Endometrial microvascular endothelial cells (primary cell): Measurements from ENCODE around the gene FLT1. TPM values are rescaled to one million over a fixed set of nuclear protein-coding genes. Genes with fewer than 3 reads are reported as not detected.

Source experiments
- in situ Hi-C: cut with HindIII; loops from 2 replicates; pipeline ENCODE4 v1.10.0; 2017; ENCODE audit warnings: low sequenced_read_pairs, low pct_unique_long_range_greater_than_20kb; ENCODE audit errors: inconsistent ontology term
- total RNA-seq: library from RNA; depleted of rRNA; stranded (reverse); fragments of >200 nt; gene quantifications from one replicate; pipeline ENCODE4 v1.2.3, GENCODE V29; 2015; ENCODE audit errors: inconsistent ontology term

The FLT1 gene
- total RNA-seq, 1 donor from 2014 or later: 27.7 TPM

DNA sequence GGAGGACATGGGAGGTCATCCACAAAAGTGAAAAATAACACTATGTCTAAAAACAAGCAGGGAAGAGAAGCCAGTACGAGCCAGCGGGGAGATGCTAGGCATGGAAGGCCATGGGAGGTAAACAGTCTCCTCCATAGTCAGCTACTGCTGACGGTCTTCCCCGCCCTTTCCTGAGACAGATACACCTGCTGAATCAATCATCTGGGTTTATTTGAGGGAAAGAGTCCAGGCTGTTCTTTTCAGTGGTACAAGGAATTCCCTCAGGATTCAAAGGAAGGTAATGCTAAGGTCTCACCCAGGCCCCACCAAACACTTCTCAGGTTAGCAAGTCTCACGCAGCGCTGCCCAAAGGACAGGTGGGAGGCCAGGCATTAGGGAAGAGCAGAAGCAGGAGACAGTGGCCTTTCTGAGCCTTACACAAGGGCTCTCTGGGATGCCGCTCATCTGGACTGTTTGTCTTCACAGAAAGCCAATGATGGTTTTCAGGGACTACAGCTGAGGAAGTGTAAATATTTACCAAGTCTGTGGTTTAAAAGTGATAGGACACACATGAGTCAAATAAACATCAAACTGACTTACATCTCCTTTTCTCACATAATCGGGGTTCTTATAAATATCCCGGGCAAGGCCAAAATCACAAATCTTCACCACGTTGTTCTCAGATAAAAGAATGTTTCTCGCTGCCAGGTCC, 173.9 kb downstream of the FLT1 start:
- in situ Hi-C loops: loop anchor here (5.0 kb wide), 2 partner anchors 86 to 211 kb away; no protein-coding TSS in a partner anchor

DNA sequence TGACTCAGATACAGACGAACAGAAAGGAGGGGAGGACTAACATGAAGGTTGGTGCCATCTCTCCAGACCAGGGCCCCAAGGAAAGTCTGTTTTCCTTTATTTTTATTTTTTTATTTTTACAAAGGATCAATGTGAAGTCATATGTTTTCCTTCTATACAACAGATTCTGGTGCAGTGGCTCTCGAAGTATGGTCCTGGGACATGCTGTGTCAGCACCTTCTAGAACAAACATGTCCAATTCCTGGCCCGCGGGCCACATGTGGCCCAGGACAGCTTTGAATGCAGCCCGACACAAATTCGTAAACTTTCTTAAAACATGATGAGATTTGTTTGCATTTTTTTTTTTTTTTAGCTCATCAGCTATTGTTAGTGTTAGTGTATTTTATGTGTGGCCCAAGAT, 174.7 kb downstream of the FLT1 start:
- in situ Hi-C loops: loop anchor here (5.0 kb wide), 2 partner anchors 87 to 212 kb away; no protein-coding TSS in a partner anchor

DNA sequence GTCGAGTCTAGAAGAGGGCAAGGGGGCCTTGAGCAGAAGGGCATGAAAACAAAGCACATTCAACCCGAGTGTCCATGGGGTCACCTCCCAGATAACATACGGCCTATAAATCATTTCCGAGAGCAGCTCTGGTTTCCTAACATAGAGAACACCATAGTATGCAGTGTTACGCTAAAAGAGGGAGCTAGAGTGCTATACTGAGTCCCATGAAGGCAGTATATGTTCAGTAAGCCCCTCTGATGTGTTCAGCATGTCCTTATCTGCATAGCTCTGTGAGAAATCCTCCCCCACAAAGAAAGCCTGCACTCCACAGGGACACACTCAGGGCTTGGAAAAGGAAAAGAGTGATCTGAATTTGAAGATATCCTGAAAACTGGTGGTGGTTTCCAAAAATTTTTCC, 175.4 kb downstream of the FLT1 start:
- in situ Hi-C loops: no loop called here

- in situ Hi-C loops: no loop called here
Observed at GRCh38 chr13:28318496-28318895, 176.4 kb downstream of the FLT1 start.

DNA sequence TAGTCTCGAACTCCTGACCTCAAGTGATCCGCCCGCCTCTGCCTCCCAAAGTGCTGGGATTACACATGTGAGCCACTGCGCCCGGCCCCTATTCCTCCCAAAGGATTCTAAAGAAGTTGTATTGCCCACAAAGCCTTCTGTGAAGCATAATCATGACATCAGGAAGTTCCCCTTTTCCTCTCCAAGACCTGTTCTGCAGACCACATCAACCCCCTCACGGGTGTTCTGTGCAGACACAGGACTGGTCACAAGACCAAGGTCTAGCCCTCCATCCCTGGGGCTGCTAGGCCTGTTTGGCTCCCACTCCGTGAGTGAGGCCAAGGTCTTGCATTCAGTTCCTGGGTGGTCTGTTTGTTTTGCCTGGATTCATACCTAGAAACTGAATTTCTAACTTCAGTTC, 178.1 kb downstream of the FLT1 start:
- in situ Hi-C loops: no loop called here

- in situ Hi-C loops: no loop called here
Observed at GRCh38 chr13:28316129-28316528, 178.8 kb downstream of the FLT1 start.

GRCh38 chr13:28314879-28315278, 180.0 kb downstream of the FLT1 start:
- in situ Hi-C loops: no loop called here

GRCh38 chr13:28313579-28313978, 181.3 kb downstream of the FLT1 start:
- in situ Hi-C loops: no loop called here

GRCh38 chr13:28306325-28306724, 188.6 kb downstream of the FLT1 start:
- in situ Hi-C loops: no loop called here

DNA sequence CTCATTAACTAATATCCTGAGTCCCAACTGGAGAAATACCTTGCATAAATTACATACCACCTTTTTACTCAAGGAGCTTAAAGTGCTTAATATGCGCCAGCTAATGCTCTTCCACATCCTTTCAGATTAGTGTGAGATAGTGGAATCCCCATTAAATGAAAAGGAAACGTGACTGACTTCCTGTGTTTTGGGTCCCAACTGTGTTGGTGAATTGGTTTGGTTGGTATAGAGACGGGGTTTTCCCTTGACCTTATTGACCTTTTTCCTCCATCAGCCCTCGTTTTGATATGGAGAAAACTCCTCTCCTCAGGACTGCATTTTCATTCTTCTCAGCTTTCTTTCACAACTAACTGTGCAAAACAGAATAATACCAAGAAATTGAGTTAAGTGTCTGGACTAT, 193.1 kb downstream of the FLT1 start:
- in situ Hi-C loops: no loop called here

GRCh38 chr13:28299916-28300315, 195.0 kb downstream of the FLT1 start:
- in situ Hi-C loops: no loop called here

DNA sequence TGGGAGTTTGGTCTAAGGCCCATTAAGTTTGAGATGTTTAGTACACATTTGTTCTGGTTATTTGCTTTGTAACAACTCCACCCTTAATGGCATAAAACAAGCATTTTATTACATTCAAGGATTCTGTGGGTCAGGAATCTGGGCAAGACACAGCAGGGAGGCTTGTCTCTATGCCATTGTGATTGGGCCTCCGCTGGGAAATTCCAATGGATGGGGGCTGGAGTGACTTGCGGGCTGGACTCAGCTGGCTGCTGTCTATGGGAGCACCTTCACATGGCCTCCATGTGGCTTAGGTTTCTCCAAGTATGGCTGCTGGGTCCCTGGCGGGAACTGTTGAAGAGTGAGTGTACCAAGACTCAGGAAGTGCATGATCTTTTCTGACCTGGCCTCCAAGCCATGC, 197.6 kb downstream of the FLT1 start:
- in situ Hi-C loops: no loop called here

- in situ Hi-C loops: no loop called here
Observed at GRCh38 chr13:28286263-28286662, 208.7 kb downstream of the FLT1 start.

- in situ Hi-C loops: no loop called here
Observed at GRCh38 chr13:28283600-28283999, 211.3 kb downstream of the FLT1 start.

DNA sequence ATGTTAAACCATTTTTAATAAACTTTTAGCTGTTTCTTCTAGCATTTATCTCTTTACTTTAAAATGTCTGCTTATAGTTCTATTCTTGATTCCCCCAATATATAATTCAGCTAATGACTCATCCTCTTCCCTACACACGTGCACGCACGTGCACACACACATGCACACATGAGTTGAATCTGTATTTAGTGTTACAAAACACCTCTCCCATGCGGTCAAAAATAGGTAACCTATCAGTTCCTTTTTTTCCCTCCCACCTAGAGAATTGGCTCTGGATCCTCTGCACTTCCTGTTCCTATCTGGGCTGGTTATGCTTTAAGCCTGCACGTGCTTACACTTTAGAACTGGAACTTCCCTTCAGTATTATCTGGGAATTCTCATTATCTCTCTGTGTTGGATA, 212.5 kb downstream of the FLT1 start:
- in situ Hi-C loops: no loop called here

DNA sequence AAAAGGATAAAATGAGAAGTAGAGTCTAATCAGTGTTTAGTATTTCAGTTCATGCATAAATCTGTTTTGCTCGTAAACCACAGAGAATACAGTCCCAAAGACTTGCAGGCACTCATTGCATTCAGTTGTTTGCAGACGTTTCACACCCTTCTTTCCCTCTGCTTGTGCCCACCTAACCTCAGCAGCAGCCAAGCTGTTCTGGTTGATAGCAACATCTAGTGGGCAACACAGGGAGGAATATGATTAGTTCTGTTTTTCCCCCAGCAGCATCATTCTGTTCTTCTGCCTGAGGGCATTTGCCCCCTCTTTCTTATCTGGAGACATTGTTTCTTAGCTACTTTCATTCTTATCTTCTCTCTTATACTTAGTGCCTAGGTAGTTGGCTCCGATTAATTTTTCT, 221.0 kb downstream of the FLT1 start:
- in situ Hi-C loops: no loop called here

GRCh38 chr13:28271056-28271840, 223.7 kb downstream of the FLT1 start:
- in situ Hi-C loops: no loop called here

DNA sequence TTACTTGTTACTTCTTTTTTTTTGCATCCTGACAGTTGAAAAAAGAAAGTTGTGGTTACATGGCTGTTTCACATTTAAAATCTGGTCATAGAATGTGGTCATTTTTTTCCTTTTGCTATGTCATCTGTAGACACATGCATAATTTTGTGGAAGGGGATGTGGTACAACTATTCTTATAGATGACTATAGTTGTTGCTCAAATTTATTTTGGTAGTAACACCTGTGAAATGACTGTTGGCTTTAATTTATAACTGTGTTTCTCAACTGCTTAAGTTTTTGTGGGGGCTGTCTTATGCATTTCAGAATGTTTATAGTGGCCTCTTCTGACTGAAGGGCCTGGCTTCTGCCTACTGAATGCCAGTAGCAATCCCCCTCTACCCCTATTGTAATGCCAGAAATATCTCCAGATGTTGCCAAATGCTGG, 226.1 kb downstream of the FLT1 start:
- in situ Hi-C loops: no loop called here

- in situ Hi-C loops: no loop called here
Observed at GRCh38 chr13:28267497-28267896, 227.4 kb downstream of the FLT1 start.

DNA sequence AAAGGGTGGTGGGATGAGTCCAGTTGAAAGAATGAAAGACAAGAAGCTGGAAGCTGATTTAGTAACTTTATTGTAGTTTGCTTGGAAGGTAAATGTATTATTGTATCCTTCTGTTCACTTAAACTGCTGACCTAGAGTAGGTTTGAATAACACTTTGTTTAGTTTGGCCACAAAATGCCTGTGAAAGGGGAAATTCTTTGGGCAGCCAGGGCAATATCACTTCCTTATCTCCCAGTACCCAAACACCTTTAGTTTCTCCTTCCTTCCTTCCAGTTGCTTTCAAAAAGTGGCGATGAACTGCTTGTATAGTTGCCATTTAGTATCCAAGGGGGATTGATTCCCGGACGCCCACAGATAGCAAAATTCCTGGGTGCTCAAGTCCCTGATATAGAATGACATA, 236.5 kb downstream of the FLT1 start:
- in situ Hi-C loops: no loop called here
